ENCODE data around the gene DCXR. TPM values are rescaled to one million over a fixed set of nuclear protein-coding genes. Genes with fewer than 3 reads are reported as not detected.
"Not testable (repeated sequence)": the region's sequence is repeated elsewhere in the genome, so short reads cannot be mapped to it uniquely, and the experiment has no call there.

The DCXR gene
- total RNA-seq, 1 experiment from 2014 or later = 120 TPM

DNA sequence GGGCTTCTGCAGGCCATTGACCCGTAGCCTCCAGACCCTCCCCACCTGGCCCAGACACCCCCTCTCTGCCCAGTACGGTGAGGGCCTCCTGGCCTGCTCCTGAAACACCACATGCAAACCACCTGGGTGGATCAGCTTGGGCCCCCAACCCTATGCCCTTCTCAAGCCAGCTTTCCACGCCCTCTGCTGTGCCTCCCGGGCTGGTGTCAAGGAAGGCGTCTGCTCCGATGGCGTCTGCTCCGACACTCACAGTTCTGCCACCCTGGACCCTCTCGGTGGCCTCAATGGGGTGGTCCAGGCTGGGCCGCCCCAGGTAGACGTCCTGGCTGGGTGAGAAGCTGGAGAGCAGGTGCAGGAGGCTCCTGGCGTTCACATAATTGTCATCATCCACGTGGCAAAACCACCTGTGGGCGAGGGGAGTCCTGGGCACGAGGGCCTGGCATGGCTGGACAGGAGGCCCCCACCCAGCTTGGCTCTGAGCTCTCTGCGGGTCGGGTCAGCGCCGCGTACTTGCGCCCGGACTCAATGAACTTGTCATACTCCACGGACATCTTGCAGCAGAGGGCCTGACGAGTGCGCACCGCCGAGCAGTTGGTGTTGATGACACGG, 12.8 kb upstream of the DCXR start:
- in situ Hi-C loops (cut with HindIII; ENCODE audit: low pct_unique_long_range_greater_than_20kb, low sequenced_read_pairs) = loop anchor here (10.0 kb wide), 1 partner anchor 155 kb away; no protein-coding TSS in a partner anchor
- DNase-seq (ENCODE audit: low read depth, low spot score) = no peak

- in situ Hi-C loops (cut with HindIII; ENCODE audit: low pct_unique_long_range_greater_than_20kb, low sequenced_read_pairs) = no loop called here
- no peak for DNase-seq (ENCODE audit: low read depth, low spot score)
Observed at GRCh38 chr17:82049521-82049971, 12.0 kb upstream of the DCXR start.

- DNase-seq (ENCODE audit: low read depth, low spot score) = no peak
- in situ Hi-C loops (cut with HindIII; ENCODE audit: low pct_unique_long_range_greater_than_20kb, low sequenced_read_pairs) = no loop called here
Observed at GRCh38 chr17:82049106-82049505, 11.6 kb upstream of the DCXR start.

- DNase-seq (ENCODE audit: low read depth, low spot score) = no peak
- in situ Hi-C loops (cut with HindIII; ENCODE audit: low pct_unique_long_range_greater_than_20kb, low sequenced_read_pairs) = no loop called here
Observed at GRCh38 chr17:82048571-82048971, 11.1 kb upstream of the DCXR start.

DNA sequence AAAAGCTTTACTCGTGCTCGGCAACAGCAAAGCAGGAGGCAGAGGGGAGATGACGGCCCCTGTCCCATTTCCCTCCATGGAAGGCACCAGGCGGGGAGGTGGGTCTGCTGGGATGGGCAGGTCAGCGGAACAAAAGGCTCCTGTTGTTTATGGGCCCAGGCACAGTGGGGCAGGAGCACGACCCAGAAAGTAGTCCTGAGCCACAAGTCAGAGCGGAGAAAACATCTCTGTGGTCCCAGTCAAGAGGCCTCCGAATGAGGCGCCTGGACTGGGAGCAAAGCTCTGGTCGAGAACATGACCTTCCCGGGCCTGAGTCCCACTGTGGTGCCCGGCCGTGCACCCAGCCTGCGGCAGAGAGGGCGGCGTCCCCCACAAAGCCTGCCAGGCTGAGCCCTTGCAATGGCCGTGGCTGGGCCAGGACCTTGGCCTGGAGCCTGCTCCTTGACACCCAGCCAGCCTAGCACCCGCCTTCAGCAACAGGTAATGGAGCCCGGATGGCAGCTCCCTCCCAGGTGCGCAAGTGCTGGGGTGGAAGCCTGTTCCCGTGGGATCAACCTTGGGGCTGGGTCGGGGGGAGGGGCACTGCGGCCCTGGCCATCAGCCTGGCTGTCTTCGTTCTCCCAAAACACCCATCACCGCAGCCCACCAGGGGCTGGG, 10.5 kb upstream of the DCXR start:
- no peak for DNase-seq (ENCODE audit: low read depth, low spot score)
- in situ Hi-C loops (cut with HindIII; ENCODE audit: low pct_unique_long_range_greater_than_20kb, low sequenced_read_pairs) = no loop called here

DNA sequence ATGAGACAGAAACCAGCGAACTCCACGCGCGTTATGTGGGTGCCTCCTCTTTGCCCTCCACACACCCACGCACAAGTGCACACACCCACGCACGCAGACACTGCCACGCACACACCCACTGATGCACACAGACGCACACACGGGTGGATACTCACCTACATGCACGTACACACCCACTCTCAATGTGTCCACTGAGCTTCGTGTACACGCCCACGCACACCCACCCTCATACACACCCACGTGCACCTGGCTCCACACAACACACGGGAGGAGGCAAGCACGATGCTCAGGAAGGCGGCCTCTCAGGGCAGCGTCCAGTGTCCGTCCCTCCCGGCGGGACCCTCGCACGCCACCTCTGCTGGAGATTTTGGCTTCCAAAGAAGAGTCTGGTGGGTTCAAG, 9.9 kb upstream of the DCXR start:
- in situ Hi-C loops (cut with HindIII; ENCODE audit: low pct_unique_long_range_greater_than_20kb, low sequenced_read_pairs) = no loop called here

GRCh38 chr17:82046903-82047302, 9.4 kb upstream of the DCXR start:
- DNase-seq (ENCODE audit: low read depth, low spot score) = no peak
- in situ Hi-C loops (cut with HindIII; ENCODE audit: low pct_unique_long_range_greater_than_20kb, low sequenced_read_pairs) = no loop called here

More for the DNA sequence above, 9.9 kb upstream of the DCXR start:
- no peak for DNase-seq (ENCODE audit: low read depth, low spot score)

GRCh38 chr17:82045936-82046484, 8.5 kb upstream of the DCXR start:
- DNase-seq (ENCODE audit: low read depth, low spot score) = no peak
- in situ Hi-C loops (cut with HindIII; ENCODE audit: low pct_unique_long_range_greater_than_20kb, low sequenced_read_pairs) = no loop called here

GRCh38 chr17:82043507-82043906, 6.0 kb upstream of the DCXR start:
- no peak for DNase-seq (ENCODE audit: low read depth, low spot score)
- in situ Hi-C loops (cut with HindIII; ENCODE audit: low pct_unique_long_range_greater_than_20kb, low sequenced_read_pairs) = no loop called here

- DNase-seq (ENCODE audit: low read depth, low spot score) = no peak
- in situ Hi-C loops (cut with HindIII; ENCODE audit: low pct_unique_long_range_greater_than_20kb, low sequenced_read_pairs) = no loop called here
Observed at GRCh38 chr17:82042649-82043048, 5.2 kb upstream of the DCXR start.

DNA sequence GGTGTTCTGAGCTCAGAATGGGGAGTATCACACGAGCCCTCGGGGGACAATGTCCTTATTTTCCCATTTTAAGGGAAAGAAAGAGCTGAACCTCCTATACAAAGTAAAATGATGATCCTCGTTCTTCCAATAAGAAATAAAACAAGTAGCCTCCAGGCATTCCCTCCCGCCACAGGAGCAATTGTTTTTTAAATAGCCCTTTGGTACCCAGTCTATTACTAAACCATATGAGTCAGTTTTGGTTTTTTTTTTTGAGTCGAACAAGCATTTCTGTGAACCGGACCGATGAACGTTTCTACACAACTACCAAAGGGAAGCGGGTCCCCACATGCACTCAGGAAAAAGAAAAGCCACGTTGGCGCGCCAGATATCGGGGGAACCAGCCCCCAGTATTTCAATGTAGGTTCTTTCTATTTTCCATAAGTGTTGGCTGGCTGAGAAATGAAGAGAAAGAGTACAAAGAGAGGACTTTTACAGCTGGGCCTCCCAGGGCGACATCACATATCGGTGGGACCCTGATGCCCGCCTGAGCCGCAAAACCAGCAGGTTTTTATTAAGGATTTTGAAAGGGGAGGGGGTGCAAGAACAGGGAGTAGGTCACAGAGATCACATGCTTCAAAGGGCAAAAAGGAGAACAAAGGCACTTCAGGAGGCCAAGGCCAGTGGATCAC, 3.8 kb upstream of the DCXR start:
- DNase-seq (ENCODE audit: low read depth, low spot score) = no peak
- in situ Hi-C loops (cut with HindIII; ENCODE audit: low pct_unique_long_range_greater_than_20kb, low sequenced_read_pairs) = no loop called here

- in situ Hi-C loops (cut with HindIII; ENCODE audit: low pct_unique_long_range_greater_than_20kb, low sequenced_read_pairs) = loop anchor here (10.0 kb wide), 1 partner anchor 95 kb away; no protein-coding TSS in a partner anchor
Observed at GRCh38 chr17:82039695-82040299, 2.3 kb upstream of the DCXR start.

GRCh38 chr17:82038796-82039409, 1.4 kb upstream of the DCXR start:
- in situ Hi-C loops (cut with HindIII; ENCODE audit: low pct_unique_long_range_greater_than_20kb, low sequenced_read_pairs) = loop anchor here (10.0 kb wide), 1 partner anchor 96 kb away; no protein-coding TSS in a partner anchor
- not testable (repeated sequence) for DNase-seq (ENCODE audit: low read depth, low spot score)

More at GRCh38 chr17:82039695-82040299, 2.3 kb upstream of the DCXR start:
- no peak for DNase-seq (ENCODE audit: low read depth, low spot score)

GRCh38 chr17:82037889-82038195, 345 bp upstream of the DCXR start:
- DNase-seq (ENCODE audit: low read depth, low spot score) = no peak
- in situ Hi-C loops (cut with HindIII; ENCODE audit: low pct_unique_long_range_greater_than_20kb, low sequenced_read_pairs) = loop anchor here (10.0 kb wide), 1 partner anchor 97 kb away; no protein-coding TSS in a partner anchor

- DNase-seq (ENCODE audit: low read depth, low spot score) = no peak
Observed at GRCh38 chr17:82036634-82037091, 834 bp downstream of the DCXR start.

DNA sequence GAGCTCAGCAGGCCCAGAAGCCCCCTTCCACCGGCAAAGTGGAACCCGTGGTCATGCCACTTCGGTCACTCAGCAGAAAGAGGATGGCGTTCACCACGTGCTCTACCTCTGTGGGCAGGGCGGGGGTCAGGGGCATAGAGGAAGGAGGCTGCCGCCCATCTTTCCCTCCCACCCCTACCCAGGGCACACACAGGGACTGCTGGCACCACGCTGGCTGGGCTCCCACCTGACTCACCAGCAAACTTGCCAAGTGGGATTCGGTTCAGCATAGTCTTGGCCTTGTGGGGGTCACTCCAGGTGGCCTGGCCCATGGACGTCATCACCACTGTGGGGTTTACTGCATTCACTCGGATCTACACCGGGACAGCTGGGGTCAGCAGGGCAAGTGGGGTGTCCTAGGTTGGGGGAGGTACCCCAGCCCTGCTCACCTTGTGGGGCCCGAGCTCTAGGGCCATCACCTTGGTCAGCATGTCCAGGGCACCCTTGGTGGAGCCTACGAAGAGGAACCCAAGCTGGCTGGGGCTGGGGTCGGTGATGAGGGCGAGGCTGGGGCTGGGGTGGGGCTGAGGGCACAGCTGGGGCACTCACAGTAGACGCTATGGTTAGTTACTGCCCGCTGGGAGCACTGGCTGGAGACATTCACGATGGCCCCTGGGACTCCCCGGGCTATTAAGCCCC, 1.4 kb downstream of the DCXR start:
- no peak for DNase-seq (ENCODE audit: low read depth, low spot score)
- in situ Hi-C loops (cut with HindIII; ENCODE audit: low pct_unique_long_range_greater_than_20kb, low sequenced_read_pairs) = loop anchor here (10.0 kb wide), 1 partner anchor 99 kb away; no protein-coding TSS in a partner anchor

More at GRCh38 chr17:82036634-82037091, 834 bp downstream of the DCXR start:
- in situ Hi-C loops (cut with HindIII; ENCODE audit: low pct_unique_long_range_greater_than_20kb, low sequenced_read_pairs) = loop anchor here (10.0 kb wide), 1 partner anchor 98 kb away; no protein-coding TSS in a partner anchor

DNA sequence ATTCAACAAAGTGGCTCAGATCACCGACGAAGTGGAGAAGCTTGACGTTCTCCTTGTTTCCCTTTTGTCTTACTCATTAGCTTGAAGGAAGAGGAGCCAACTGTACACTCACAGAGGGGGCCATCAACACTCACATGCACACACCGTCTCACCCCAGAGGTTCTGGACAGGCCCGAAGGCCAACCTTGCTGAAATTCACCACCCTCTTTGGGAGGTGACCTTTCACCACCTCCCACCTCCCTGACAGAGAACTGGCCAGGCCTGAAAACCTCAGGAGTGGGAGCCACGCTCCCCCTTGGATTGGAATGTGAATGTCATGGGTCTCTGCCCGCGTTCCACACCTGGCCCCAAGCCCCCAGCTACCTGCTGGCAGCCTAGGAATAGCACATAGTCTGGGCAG, 2.0 kb downstream of the DCXR start:
- no peak for DNase-seq (ENCODE audit: low read depth, low spot score)
- in situ Hi-C loops (cut with HindIII; ENCODE audit: low pct_unique_long_range_greater_than_20kb, low sequenced_read_pairs) = loop anchor here (10.0 kb wide), 1 partner anchor 99 kb away; no protein-coding TSS in a partner anchor
